GM18520 (cell line): ENCODE results near the gene CCDC57.
"Not testable (repeated sequence)": the region's sequence is repeated elsewhere in the genome, so short reads cannot be mapped to it uniquely, and the experiment has no call there.

Experiments used
- ATAC-seq: cut with Tn5 transposase; IDR thresholded peaks from one replicate; pipeline ENCODE4 v1.9.1; 2021; ENCODE audit not compliant: unreplicated experiment

Gene CCDC57

GRCh38 chr17:82156284-82156925 lies 56.2 kb downstream of the CCDC57 start:
- no peak for ATAC-seq

DNA sequence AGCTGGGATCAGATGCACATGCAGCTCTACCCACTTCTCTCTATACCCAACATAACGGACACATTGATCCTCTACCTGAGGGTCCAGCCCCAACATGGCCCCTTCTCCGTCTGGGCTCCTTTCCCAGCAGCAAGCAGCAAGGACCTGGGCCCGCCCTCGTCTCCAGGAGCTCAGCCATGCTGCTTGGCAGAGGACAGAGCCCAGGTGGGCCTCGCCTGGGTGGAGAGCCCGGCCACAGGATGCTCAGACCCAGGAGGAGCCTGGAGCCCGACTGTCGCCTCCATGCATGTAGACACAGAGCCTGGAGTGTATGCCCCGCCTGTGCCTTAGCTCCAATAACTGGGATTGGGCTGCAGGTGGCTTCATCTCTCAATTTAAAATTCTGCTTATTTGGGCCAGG lies 57.0 kb downstream of the CCDC57 start:
- no peak for ATAC-seq

GRCh38 chr17:82154881-82155331 lies 57.7 kb downstream of the CCDC57 start:
- no peak for ATAC-seq

- ATAC-seq: no peak
These were observed 58.8 kb downstream of the CCDC57 start for GRCh38 chr17:82153745-82154375.

- ATAC-seq: no peak
These were observed 59.3 kb downstream of the CCDC57 start for GRCh38 chr17:82153295-82153691.

DNA sequence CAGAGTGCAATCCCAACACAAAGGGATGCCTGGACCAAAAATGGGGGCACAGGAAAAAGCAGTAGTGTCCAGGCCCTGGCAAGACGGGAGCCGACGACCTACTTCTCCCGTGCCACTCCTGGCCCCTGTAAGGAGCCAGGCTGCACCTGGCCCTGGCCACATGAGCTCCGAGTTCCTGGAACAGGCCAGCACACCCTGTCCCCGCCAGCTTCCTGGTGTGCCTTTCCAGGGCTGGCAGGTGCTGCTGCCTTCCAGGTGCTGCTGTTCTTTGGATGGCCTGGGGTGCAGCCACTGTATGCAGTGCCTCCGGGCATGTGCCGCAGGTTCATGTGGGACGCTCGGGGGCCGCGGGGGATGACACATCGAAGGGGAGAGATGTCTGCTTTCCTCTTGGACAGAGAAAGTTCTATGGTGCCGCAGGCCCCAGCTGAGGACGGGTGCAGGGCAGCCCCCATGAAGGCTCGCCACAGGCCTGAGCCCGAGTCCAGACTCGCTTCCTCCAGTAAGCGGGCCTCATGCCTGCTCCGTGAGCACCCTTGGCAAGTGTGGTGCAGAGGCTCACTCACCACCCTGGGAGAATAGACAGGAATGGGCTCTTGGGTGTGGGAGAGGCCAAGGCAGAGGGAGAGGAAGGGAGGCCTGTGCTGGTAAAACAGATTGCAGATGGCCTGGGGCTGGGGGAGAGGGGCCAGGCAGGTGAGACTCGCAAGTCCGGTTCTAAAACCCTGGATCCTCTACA lies 59.9 kb downstream of the CCDC57 start:
- ATAC-seq: no peak

DNA sequence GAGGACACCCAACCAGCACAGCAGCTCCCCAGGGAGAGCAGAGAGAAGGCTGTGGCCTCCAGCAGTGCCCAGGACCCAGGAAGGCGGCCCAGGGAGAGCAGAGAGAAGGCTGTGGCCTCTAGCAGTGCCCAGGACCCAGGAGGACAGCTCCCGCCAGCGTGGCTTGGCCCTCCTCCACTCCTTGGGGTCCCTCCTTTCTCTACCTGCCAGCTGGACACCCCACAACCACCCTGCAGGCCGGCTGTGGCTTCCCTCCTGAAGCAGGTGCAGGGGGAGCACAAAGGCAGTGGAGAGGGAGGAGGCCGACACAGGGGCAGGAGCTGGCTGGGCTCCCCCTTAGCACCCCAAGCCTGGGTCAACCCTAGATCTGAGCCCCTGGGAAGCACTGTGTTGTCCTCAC lies 60.5 kb downstream of the CCDC57 start:
- ATAC-seq: no peak

GRCh38 chr17:82151106-82151957 lies 61.3 kb downstream of the CCDC57 start:
- no peak for ATAC-seq

- ATAC-seq: no peak
These were observed 63.1 kb downstream of the CCDC57 start for GRCh38 chr17:82149401-82150099.

DNA sequence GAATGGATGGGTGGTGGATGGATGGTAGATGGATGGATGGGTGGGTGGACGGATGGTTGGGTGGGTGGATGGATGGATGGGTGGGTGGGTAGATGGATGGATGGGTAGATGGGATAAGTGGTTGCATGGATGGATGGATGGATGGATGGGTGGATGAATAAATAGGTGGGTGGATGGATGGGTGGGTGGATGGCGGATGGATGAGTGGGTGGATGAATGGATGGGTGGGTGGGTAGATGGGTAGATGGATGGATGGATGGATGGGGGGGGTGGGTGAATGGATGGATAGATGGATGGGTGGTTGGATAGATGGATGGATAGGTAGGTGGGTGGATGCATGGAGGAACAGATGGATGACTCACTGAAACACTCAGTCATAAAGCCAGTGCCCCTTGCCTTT lies 63.6 kb downstream of the CCDC57 start:
- ATAC-seq: no peak

- ATAC-seq: no peak
These were observed 64.6 kb downstream of the CCDC57 start for GRCh38 chr17:82148011-82148410.

DNA sequence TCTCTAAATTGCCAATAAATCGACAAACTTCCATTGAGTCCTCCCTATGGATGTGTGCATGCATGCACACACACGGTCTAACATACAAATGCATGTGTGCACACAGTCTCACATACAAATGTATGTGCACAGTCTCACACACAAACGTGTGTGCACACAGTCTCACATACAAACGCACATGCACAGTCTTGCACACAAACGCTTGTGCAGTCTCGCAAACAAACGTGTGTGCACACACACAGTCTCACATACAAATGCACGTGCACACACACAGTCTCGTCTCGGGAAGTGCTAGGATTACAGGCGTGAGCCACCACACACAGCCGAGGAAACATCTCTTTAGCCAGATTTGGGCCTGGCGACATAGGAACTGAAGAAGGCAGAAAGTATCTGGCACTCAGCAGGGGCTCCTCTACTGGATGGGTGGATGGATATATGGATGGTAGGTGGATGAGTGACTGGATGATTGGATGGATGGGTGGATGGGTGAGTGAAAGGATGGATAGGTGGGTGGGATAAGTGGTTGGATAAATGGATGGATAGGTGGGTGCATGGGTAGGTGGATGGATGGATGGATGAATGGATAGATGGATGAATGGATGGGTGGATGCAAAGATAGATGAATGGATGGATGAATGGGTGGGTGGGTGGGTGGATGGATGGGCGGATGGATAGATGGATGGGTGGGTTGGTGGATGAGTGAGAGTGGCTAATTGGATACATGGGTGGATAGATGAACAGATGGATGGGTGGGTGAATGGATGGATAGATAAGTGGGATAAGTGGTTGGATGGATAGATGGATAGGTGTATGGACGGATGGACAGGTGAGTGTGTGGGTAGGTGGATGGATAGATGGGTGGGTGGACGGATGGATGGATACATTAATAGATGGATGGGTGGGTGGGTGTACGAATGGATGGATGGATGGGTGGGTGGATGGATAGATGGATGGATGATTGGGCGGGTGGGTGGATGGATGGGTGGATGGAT lies 65.7 kb downstream of the CCDC57 start:
- ATAC-seq: no peak

- no peak for ATAC-seq
These were observed 67.0 kb downstream of the CCDC57 start for GRCh38 chr17:82145550-82146155.

DNA sequence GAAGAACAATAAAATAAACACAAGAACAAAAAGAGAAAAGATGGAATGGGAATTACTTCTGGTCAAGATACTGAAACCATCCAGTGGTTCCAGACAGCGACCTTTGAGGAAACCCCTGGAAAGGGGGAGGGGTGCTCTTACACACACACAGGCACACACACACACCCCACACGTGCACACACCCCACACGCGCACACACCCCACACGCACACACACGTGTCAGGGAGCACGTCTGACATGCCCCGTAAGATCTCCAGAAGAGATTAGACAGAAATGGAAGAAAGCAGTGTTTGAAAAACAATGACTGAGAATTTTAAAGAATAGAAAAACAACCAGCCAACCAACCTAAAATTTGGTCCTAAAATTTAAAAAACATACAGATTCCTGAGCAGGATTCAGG lies 69.3 kb downstream of the CCDC57 start:
- ATAC-seq: no peak

DNA sequence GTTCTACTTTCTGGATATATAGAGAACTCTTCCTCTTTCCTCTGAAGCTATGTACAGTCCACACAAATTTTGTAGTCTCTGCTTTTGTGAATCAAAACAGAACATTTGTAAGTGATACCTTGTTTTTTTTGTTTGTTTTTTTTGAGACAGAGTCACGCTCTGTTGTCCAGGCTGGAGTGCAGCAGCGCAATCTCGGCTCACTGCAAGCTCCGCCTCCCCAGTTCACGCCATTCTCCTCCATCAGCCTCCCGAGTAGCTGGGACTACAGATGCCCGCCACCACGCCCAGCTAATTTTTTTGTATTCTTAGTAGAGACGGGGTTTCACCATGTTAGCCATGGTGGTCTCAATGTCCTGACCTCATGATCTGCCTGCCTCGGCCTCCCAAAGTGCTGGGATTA lies 72.7 kb downstream of the CCDC57 start:
- ATAC-seq: not testable (repeated sequence)

DNA sequence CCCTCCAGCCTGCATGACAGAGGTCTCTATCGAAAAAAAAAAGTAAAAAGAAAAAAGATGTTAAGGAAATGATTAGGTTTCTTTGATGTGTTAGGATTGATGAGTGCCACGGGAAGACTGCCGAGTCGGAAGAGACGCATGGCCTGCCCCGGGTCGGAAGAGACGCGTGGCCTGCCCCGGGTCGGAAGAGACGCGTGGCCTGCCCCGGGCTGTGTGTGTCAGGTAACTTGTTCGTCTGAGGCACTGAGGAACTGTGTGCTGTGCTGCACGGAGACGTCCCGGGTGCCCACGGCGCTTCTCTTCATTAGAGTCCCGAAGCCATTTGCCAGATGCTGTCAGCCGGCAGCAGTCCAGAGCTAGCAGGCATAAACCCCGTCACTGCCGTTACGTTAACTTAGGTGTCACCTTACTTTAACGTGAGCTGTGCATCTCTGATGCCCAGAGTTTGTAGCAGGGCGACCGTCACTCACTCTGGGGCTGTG lies 74.1 kb downstream of the CCDC57 start:
- ATAC-seq: no peak

GRCh38 chr17:82134101-82134500 lies 78.5 kb downstream of the CCDC57 start:
- no peak for ATAC-seq

DNA sequence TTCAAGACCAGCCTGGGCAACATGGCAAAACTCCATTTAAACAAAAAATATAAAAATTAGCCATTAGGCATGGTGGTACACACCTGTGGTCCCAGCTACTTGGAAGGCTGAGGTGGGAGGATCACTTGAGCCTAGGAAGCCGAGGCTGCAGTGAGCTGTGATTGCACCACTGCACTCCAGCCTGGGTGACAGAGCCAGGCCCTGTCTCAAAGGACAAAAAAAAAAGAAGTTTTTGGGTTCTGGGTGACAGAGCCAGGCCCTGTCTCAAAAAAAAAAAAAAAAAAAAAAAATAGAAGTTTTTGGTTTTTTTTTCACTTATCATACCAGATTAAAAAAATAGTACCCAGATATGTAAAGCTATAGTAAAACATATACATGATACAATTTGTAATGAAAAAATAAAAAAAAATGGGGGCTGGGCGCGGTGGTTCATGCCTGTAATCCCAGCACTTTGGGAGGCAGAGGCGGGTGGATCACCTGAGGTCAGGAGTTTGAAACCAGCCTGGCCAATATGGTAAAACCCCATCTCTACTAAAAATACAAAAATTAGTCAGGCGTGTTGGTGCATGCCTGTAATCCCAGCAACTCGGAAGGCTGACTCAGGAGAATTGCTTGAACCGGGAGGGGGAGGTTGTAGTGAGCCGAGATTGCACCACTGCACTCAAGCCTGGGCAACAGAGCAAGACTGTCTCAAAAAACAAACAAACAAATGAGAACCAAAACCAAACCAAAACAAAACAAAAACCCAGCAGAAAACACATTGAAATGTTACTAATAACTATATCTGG lies 79.3 kb downstream of the CCDC57 start:
- ATAC-seq: not testable (repeated sequence)
